ENCODE results near the gene R3HDM4. TPM values are rescaled to one million over a fixed set of nuclear protein-coding genes. Genes with fewer than 3 reads are reported as not detected.
A peak's percentile ranks its signal among the peaks of the same experiment; 100 is the strongest.

R3HDM4 gene
- total and polyA plus RNA-seq, 9 of the 15 experiments (the other 6 are each of a cell fraction or from before 2014, with no cell fraction given), result 3.2 to 154 (median 59.0) TPM

DNA sequence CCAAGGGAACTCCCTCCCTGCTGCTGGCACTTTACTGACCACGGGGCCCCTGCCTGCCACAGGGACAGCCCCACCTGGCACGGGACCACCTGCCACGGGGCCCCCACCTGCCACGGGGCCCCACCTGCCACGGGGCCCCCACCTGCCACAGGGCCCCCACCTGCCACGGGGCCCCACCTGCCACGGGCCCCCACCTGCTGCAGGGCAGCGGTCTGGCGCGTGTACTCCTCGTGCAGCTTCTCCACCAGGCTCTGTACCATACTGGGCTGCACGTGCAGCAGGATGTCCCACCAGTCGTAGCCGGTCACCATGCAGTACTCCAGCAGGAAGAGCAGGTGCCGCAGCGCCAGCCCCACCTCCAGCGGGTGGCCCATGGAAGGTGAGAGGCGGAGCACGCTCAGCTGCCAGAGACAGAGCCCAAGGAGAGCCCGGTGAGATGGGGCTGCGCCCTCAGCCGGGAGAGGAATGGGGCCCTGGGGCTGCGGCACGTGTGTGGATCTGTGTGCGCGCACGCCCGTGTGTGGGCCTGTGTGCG is 36.2 kb downstream of the R3HDM4 start:
- no peaks in the 10 kb centered on the region; the same call in none of the 2 replicates for H4K20me1 ChIP-seq (replicated peaks; ENCODE audit: control insufficient read depth, insufficient read depth, low read length)
- H3K9me3 ChIP-seq (replicated peaks; ENCODE audit: control insufficient read depth, insufficient read depth, low read depth, low read length), result no peaks in the 10 kb centered on the region
- POLR2A ChIA-PET, result interaction anchor here (0.7 kb wide), 1 partner anchor 369 kb away, joined by 3 read pairs; no protein-coding TSS in a partner anchor
- no peak overlapping the region for H3K4me2 ChIP-seq (ENCODE audit: insufficient read depth, low read length)
- WGBS (ENCODE audit: insufficient coverage, low coverage, missing lambda C conversion rate), result 93% methylated on average over 25 of the region's 29 CpGs
- H3K9me1 ChIP-seq (ENCODE audit: control insufficient read depth, insufficient read depth, low read length), result no peaks in the 10 kb centered on the region
- BruUV-seq (replicated peaks), result no TSS peak
- DNase-seq (ENCODE audit: extremely low read depth in 1 of 4, low spot score in 3 of 4), result peak in 1 of 4 experiments; percentile 7
- intact Hi-C loops (cut with micrococcal nuclease) (no loop called here), in situ Hi-C loops (cut with MboI) (no loop called here)
- peaks cover 10 to 45% of the 10 kb centered on the region in 2 experiments for H3K4me1 ChIP-seq (replicated peaks in 1 of 2; ENCODE audit: control insufficient read depth in 2 of 2, insufficient read depth in 2 of 2, low read length in 2 of 2)
- CTCF ChIA-PET (ENCODE audit: low intra/inter-chr PET ratio), result no interaction called here
- H3K27ac ChIP-seq (ENCODE audit: extremely low read depth, low read depth, low read length), result no peak overlapping the region
- no peak overlapping the region for H2AFZ ChIP-seq (ENCODE audit: low read depth, low read length)
- H3K4me3 ChIP-seq, result no peak overlapping the region
- no peak for FAIRE-seq
- H3K36me3 ChIP-seq (ENCODE audit: control insufficient read depth, insufficient read depth, low read length), result peaks cover 56% of the 10 kb centered on the region; the same call in 2 of the 3 replicates
- H3K79me2 ChIP-seq (ENCODE audit: control insufficient read depth, insufficient read depth, low read length), result no peaks in the 10 kb centered on the region
- no peak for ATAC-seq
- TF ChIP-seq RBM14 (IDR thresholded peaks at IDR 0.05; ENCODE audit: borderline replicate concordance, insufficient read depth, low read depth, low read length), result no peak
- TF ChIP-seq HDGF (IDR thresholded peaks at IDR 0.05), result no peak
- peak; percentile 4 for TF ChIP-seq RBM22 (IDR thresholded peaks at IDR 0.05; ENCODE audit: low read depth, low read length, poor library complexity, severe bottlenecking)
- TF ChIP-seq, protein P1, sequence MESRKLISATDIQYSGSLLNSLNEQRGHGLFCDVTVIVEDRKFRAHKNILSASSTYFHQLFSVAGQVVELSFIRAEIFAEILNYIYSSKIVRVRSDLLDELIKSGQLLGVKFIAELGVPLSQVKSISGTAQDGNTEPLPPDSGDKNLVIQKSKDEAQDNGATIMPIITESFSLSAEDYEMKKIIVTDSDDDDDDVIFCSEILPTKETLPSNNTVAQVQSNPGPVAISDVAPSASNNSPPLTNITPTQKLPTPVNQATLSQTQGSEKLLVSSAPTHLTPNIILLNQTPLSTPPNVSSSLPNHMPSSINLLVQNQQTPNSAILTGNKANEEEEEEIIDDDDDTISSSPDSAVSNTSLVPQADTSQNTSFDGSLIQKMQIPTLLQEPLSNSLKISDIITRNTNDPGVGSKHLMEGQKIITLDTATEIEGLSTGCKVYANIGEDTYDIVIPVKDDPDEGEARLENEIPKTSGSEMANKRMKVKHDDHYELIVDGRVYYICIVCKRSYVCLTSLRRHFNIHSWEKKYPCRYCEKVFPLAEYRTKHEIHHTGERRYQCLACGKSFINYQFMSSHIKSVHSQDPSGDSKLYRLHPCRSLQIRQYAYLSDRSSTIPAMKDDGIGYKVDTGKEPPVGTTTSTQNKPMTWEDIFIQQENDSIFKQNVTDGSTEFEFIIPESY (CRISPR knock-in tag; IDR thresholded peaks at IDR 0.05), result peak; percentile 64
- peak; percentile 90; the same call in 1 of the 2 replicates for TF ChIP-seq ZBTB9 (CRISPR knock-in tag; IDR thresholded peaks at IDR 0.05)
- TF ChIP-seq FOXK2 (conservative IDR thresholded peaks at IDR 0.05 in 1 of 2, IDR thresholded peaks at IDR 0.05 in 1 of 2; ENCODE audit: low read depth in 2 of 2), result no peak
- peak; percentile 34 for TF ChIP-seq HMGN3 (IDR thresholded peaks at IDR 0.05; ENCODE audit: borderline replicate concordance, extremely low read depth, insufficient read length, low read depth, low read length)
- TF ChIP-seq, protein P2, sequence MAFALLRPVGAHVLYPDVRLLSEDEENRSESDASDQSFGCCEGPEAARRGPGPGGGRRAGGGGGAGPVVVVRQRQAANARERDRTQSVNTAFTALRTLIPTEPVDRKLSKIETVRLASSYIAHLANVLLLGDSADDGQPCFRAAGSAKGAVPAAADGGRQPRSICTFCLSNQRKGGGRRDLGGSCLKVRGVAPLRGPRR (CRISPR knock-in tag; IDR thresholded peaks at IDR 0.05), result no peak
- TF ChIP-seq ZNF316 (IDR thresholded peaks at IDR 0.05), result no peak
- 0 out of 2 replicates have a peak, but pooled peaks have one; percentile 32 for TF ChIP-seq ZBTB7A (IDR thresholded peaks at IDR 0.05; ENCODE audit: borderline replicate concordance, control insufficient read depth, low read depth, low read length)
- TF ChIP-seq NR1H2 (CRISPR knock-in tag; IDR thresholded peaks at IDR 0.05), result no peak
- peak; percentile 61; the same call in 1 of the 2 replicates for TF ChIP-seq POLR2G (IDR thresholded peaks at IDR 0.05; ENCODE audit: low read depth, low read length)
- peak overlapping the region in 1 of 2 experiments; percentile 35; a peak in 2 of 4 replicates for H3K9ac ChIP-seq (ENCODE audit: insufficient read depth in 1 of 2, low read depth in 2 of 2, low read length in 2 of 2)
- no peaks in the 10 kb centered on the region for H3K27me3 ChIP-seq (ENCODE audit: control insufficient read depth in 2 of 2, insufficient read depth in 2 of 2, low read length in 2 of 2)

Measured in K562 (cell line).